K562 (cell line): ENCODE data around the gene GDAP2. TPM values are rescaled to one million over a fixed set of nuclear protein-coding genes. Genes with fewer than 3 reads are reported as not detected.

Experiments
- ARID4B ChIP-seq: sonication (generic); formaldehyde crosslinking; IDR thresholded peaks from 2 replicates; pipeline ENCODE4 v1.8.0; 2022; ENCODE audit warnings: mild to moderate bottlenecking, missing genetic modification reagents
- XRCC5 ChIP-seq: fragments of 200-400 bp; formaldehyde crosslinking; IDR thresholded peaks from 2 replicates; pipeline ENCODE4 v1.6.1; 2017; ENCODE audit warnings: low read depth, mild to moderate bottlenecking, low read length
- ZC3H8 ChIP-seq: fragments of 450-650 bp; IDR thresholded peaks from 2 replicates; pipeline ENCODE4 v1.6.1; 2017
- ZNF592 ChIP-seq: fragments of 450-650 bp; IDR thresholded peaks from 2 replicates; pipeline ENCODE4 v1.6.1; 2017; ENCODE audit warnings: antibody characterized with exemption, mild to moderate bottlenecking
- polyA plus RNA-seq, 8 experiments: library from polyadenylated mRNA; depleted of rRNA in 4 of 8; stranded (reverse) in 5 of 8; unstranded in 3 of 8; fragments of >200 nt; fragmentation: Nextera tagmentation in 2 of 8; fragmentation: Illumina TruSeq in 1 of 8; extraction: Ambion mirVana in 2 of 8; extraction: Trizol in 1 of 8; gene quantifications; 2 replicates each; pipeline versions ENCODE4 v1.2.1 to v1.2.3, GENCODE V29; 2011 to 2014; ENCODE audit warnings: inconsistent platforms in 1 of 8, missing spikeins in 1 of 8
- total RNA-seq, 7 experiments: library from RNA; depleted of rRNA in 6 of 7; stranded (reverse); fragments of >200 nt in 6 of 7; fragmentation: Illumina TruSeq in 2 of 7; extraction: Trizol in 2 of 7; gene quantifications; 2 replicates each; pipeline versions ENCODE4 v1.2.1 to v1.2.3, GENCODE V29; 2011 to 2021; ENCODE audit warnings: low replicate concordance in 1 of 7

Gene GDAP2
- total and polyA plus RNA-seq, 9 of the 15 experiments (the other 6 are each of a cell fraction or from before 2014, with no cell fraction given): 4.1 to 23.1 (median 13.2) TPM

DNA sequence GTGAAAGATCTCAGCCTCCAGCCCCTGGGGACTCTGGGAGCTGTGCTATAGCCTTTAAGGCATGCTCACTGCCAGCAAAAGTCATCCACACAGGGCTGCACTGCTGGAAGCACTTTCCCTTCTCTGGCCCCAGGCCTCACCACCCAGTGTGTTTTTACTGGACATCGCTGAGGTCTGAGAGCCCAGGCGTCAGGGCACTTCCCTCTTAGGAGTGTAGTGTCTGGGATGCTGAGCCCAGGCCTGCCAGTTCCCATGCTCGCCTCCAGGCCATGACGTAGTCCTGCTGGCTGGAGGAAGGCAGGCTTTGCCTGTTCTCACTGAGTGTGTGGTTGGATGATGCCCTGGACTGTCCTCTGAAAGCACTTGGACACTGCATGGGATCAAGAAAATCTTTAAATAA is 101.2 kb downstream of the GDAP2 start (continued):
- no peak for TF ChIP-seq ZNF592
- no peak for TF ChIP-seq ZC3H8
- no peak for TF ChIP-seq XRCC5
- no peak for TF ChIP-seq ARID4B (CRISPR knock-in tag)
